B cell (primary cell): ENCODE data around the gene ZNF608.

Experiments
- CTCF ChIP-seq: fragments of 200-600 bp; IDR thresholded peaks from one replicate; pipeline ENCODE4 v1.8.0; 2022; ENCODE audit warnings: antibody characterized with exemption, mild to moderate bottlenecking
- EZH2 ChIP-seq: IDR thresholded peaks from 2 replicates; pipeline ENCODE4 v1.6.1; 2012; ENCODE audit warnings: borderline replicate concordance, low read depth, mild to moderate bottlenecking, moderate library complexity, low read length; ENCODE audit not compliant: insufficient read depth, poor library complexity, severe bottlenecking

GRCh38 chr5:124764585-124764984 lies 18.1 kb upstream of the ZNF608 start:
- TF ChIP-seq CTCF (no peak), EZH2 (no peak)
